Neural cell (in vitro differentiated cells): ENCODE data around the gene NSG2. TPM values are rescaled to one million over a fixed set of nuclear protein-coding genes. Genes with fewer than 3 reads are reported as not detected.

Experiments
- H2AFZ ChIP-seq: fragments of 200-600, 300-800 bp; sonication (generic), shearing (Covaris generic); 2 replicates; pipeline ENCODE4 v1.6.0; 2014; ENCODE audit warnings: low read depth, mild to moderate bottlenecking, antibody characterized with exemption, low read length, moderate library complexity
- H3F3A ChIP-seq: fragments of 200-600 bp; shearing (Covaris generic); 2 replicates; pipeline ENCODE4 v1.6.1; 2016; ENCODE audit warnings: mild to moderate bottlenecking, moderate library complexity, mixed read lengths, antibody characterized with exemption, low read length; ENCODE audit not compliant: insufficient read depth, poor library complexity, severe bottlenecking
- H3K27ac ChIP-seq: fragments of 200-600, 300-800 bp; sonication (generic), shearing (Covaris generic); 2 replicates; pipeline ENCODE4 v1.5.1; 2014; ENCODE audit warnings: mild to moderate bottlenecking, low read length, moderate library complexity
- H3K27me3 ChIP-seq: fragments of 300-800, 200-600 bp; sonication (generic), shearing (Covaris generic); 2 replicates; pipeline ENCODE4 v1.6.0; 2014; ENCODE audit warnings: mild to moderate bottlenecking, low read depth, low read length, moderate library complexity; ENCODE audit not compliant: insufficient read depth
- H3K36me3 ChIP-seq: fragments of 300-800, 200-600 bp; sonication (generic), shearing (Covaris generic); 2 replicates; pipeline ENCODE4 v1.5.1; 2014; ENCODE audit warnings: mild to moderate bottlenecking, antibody characterized with exemption, low read length, moderate library complexity; ENCODE audit not compliant: insufficient read depth
- H3K4me2 ChIP-seq: fragments of 300-800, 200-600 bp; sonication (generic), shearing (Covaris generic); 2 replicates; pipeline ENCODE4 v1.6.0; 2014; ENCODE audit warnings: mild to moderate bottlenecking, low read length
- H3K4me3 ChIP-seq: fragments of 300-800, 200-600 bp; sonication (generic), shearing (Covaris generic); 2 replicates; pipeline ENCODE4 v1.5.1; 2014; ENCODE audit warnings: mild to moderate bottlenecking, low read length, moderate library complexity
- H3K79me2 ChIP-seq: fragments of 200-600 bp; shearing (Covaris generic); replicated peaks from 2 replicates; pipeline ENCODE4 v1.6.0; 2014; ENCODE audit warnings: mild to moderate bottlenecking, low read length, moderate library complexity; ENCODE audit not compliant: insufficient read depth
- H3K9ac ChIP-seq: fragments of 300-800, 200-600 bp; sonication (generic), shearing (Covaris generic); 2 replicates; pipeline ENCODE4 v1.6.1; 2016; ENCODE audit warnings: mild to moderate bottlenecking, low read length, mixed read lengths
- H3K9me2 ChIP-seq: fragments of 200-600 bp; shearing (Covaris generic); 2 replicates; pipeline ENCODE4 v1.6.1; 2016; ENCODE audit warnings: mild to moderate bottlenecking, low read length, mixed read lengths; ENCODE audit not compliant: insufficient read depth
- H3K9me3 ChIP-seq: fragments of 200-600, 300-800 bp; sonication (generic), shearing (Covaris generic); 2 replicates; pipeline ENCODE4 v1.6.1; 2016; ENCODE audit warnings: mild to moderate bottlenecking, mixed run types, low read length, moderate library complexity, mixed read lengths
- H4K20me1 ChIP-seq: fragments of 200-600 bp; shearing (Covaris generic); 2 replicates; pipeline ENCODE4 v1.6.1; 2016; ENCODE audit warnings: mild to moderate bottlenecking, mixed run types; ENCODE audit not compliant: insufficient read depth
- CTCF ChIP-seq: fragments of 450-650 bp; IDR thresholded peaks from 2 replicates; pipeline ENCODE4 v1.5.1; 2014; ENCODE audit warnings: antibody characterized with exemption, mild to moderate bottlenecking, moderate library complexity; ENCODE audit not compliant: poor library complexity, severe bottlenecking
- EP300 ChIP-seq: fragments of 450-650 bp; conservative IDR thresholded peaks from 2 replicates; pipeline ENCODE4 v1.6.1; 2014; ENCODE audit warnings: antibody characterized with exemption, mild to moderate bottlenecking, moderate library complexity; ENCODE audit not compliant: poor library complexity, severe bottlenecking
- EZH2 ChIP-seq: fragments of 200-600, 300-800 bp; shearing (Covaris generic), sonication (generic); IDR thresholded peaks from 2 replicates; pipeline ENCODE4 v1.6.1; 2014; ENCODE audit warnings: antibody characterized with exemption, low read length, borderline replicate concordance, mild to moderate bottlenecking; ENCODE audit not compliant: insufficient read depth, poor library complexity, severe bottlenecking
- MXI1 ChIP-seq: fragments of 450-650 bp; conservative IDR thresholded peaks from 2 replicates; pipeline ENCODE4 v1.6.1; 2014; ENCODE audit warnings: antibody characterized with exemption, mild to moderate bottlenecking; ENCODE audit not compliant: poor library complexity, severe bottlenecking
- POLR2AphosphoS5 ChIP-seq: IDR thresholded peaks from 2 replicates; pipeline ENCODE4 v1.6.1; 2012
- RAD21 ChIP-seq: fragments of 450-650 bp; conservative IDR thresholded peaks from 2 replicates; pipeline ENCODE4 v1.6.1; 2014; ENCODE audit warnings: antibody characterized with exemption, mild to moderate bottlenecking, moderate library complexity
- REST ChIP-seq: IDR thresholded peaks from 2 replicates; pipeline ENCODE4 v1.6.1; 2012; ENCODE audit warnings: borderline replicate concordance
- SMC3 ChIP-seq: fragments of 450-650 bp; conservative IDR thresholded peaks from 2 replicates; pipeline ENCODE4 v1.6.1; 2014; ENCODE audit warnings: antibody characterized with exemption, mild to moderate bottlenecking, moderate library complexity; ENCODE audit not compliant: poor library complexity
- TAF1 ChIP-seq: IDR thresholded peaks from 2 replicates; pipeline ENCODE4 v1.6.1; 2012; ENCODE audit warnings: low read depth
- polyA plus RNA-seq: library from polyadenylated mRNA; depleted of rRNA; stranded (reverse); fragments of >200 nt; gene quantifications from 2 replicates; pipeline ENCODE4 v1.2.3, GENCODE V29; 2014

The NSG2 gene
- polyA plus RNA-seq, 1 donor from 2014 or later = 1,761 TPM

GRCh38 chr5:174059247-174059646, 13.7 kb downstream of the NSG2 start:
- Histone ChIP-seq H3K9me3 (no peaks in the 10 kb centered on the region), H3K9ac (no peak overlapping the region), H3F3A (no peaks in the 10 kb centered on the region), H3K27me3 (no peaks in the 10 kb centered on the region), H2AFZ (no peak overlapping the region), H3K79me2 (peaks cover 41% of the 10 kb centered on the region), H3K9me2 (no peaks in the 10 kb centered on the region), H3K4me2 (no peak overlapping the region), H3K36me3 (peaks cover 26% of the 10 kb centered on the region), H3K4me3 (no peak overlapping the region), H4K20me1 (peaks cover 10% of the 10 kb centered on the region), H3K27ac (no peak overlapping the region)
- TF ChIP-seq EZH2 (no peak), SMC3 (no peak), TAF1 (no peak), MXI1 (no peak), EP300 (no peak), RAD21 (no peak), REST (no peak), POLR2AphosphoS5 (no peak), CTCF (no peak)

DNA sequence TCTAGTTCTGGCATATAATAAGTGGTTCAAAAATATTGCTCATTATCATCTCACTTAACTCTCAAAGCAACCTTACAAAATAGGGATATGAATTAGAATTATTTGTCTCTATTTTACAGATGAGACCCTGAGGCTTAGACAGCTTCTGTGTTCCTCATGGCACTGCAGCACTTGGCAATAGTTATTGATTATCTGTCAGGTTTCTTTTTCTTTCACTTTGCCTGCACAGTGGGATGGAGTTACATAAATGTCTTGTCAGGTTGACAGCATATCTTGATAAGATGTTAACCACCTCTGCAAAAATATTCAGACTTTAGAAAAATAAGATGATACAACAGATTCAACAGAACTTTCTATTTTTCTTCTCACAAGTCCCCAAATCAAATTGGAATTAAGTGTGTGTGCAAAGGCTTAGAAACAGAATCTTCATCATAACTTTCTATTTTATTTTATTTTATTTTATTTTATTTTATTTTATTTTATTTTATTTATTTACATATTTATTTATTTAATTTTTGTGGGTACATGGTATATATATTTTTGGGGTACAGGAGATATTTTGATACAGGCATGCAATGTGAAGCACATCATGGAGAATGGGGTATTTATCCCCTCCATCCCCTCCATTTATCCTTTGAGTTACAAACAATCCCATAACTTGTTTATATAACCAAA, 17.7 kb downstream of the NSG2 start:
- H2AFZ ChIP-seq = no peak overlapping the region
- no peak overlapping the region for H3K9ac ChIP-seq
- no peak overlapping the region for H3K27ac ChIP-seq
- H3K36me3 ChIP-seq = peaks cover 35% of the 10 kb centered on the region
- TF ChIP-seq REST (no peak), CTCF (no peak), SMC3 (no peak), POLR2AphosphoS5 (no peak), RAD21 (no peak), TAF1 (no peak), EP300 (peak; percentile 35)
- H4K20me1 ChIP-seq = no peaks in the 10 kb centered on the region
- no peaks in the 10 kb centered on the region for H3K9me3 ChIP-seq
- peak overlapping the region; percentile 20 for H3K4me3 ChIP-seq
- no peaks in the 10 kb centered on the region for H3K27me3 ChIP-seq
- peaks cover 36% of the 10 kb centered on the region for H3K79me2 ChIP-seq
- no peaks in the 10 kb centered on the region for H3K9me2 ChIP-seq
- H3F3A ChIP-seq = no peaks in the 10 kb centered on the region
- no peak overlapping the region for H3K4me2 ChIP-seq
